Activated CD4-positive, alpha-beta memory T cell treated with anti-CD3 and anti-CD28 coated beads for 36 hours (primary cell): Measurements from ENCODE around the gene MTREX. TPM values are rescaled to one million over a fixed set of nuclear protein-coding genes. Genes with fewer than 3 reads are reported as not detected.

Source experiments
- CTCF ChIA-PET: fragments of 350-600 bp; sonication (Branson Sonifier 250); formaldehyde crosslinking; loops from one replicate; lab custom pipeline; 2021; ENCODE audit warnings: antibody characterized with exemption, inconsistent platforms; lab: Charles Lee
- POLR2A ChIA-PET: fragments of 350-600 bp; sonication (Branson Sonifier 250); formaldehyde crosslinking; loops from one replicate; lab custom pipeline; 2021; ENCODE audit warnings: antibody characterized with exemption; lab: Charles Lee
- DNase-seq: peaks from one replicate; pipeline ENCODE4 v3.0.0-alpha.2; 2020
- H3K27ac Mint-ChIP-seq: one replicate; pipeline ENCODE4 v1.8.0; 2021; ENCODE audit warnings: mixed read lengths
- H3K27me3 Mint-ChIP-seq: one replicate; pipeline ENCODE4 v1.8.0; 2021; ENCODE audit warnings: mixed read lengths
- H3K36me3 Mint-ChIP-seq: one replicate; pipeline ENCODE4 v1.8.0; 2021; ENCODE audit warnings: mixed read lengths
- H3K4me1 Mint-ChIP-seq: one replicate; pipeline ENCODE4 v1.8.0; 2021; ENCODE audit warnings: low read depth, mixed read lengths
- H3K4me3 Mint-ChIP-seq: one replicate; pipeline ENCODE4 v1.8.0; 2021; ENCODE audit warnings: mild to moderate bottlenecking, mixed read lengths
- H3K9me3 Mint-ChIP-seq: one replicate; pipeline ENCODE4 v1.8.0; 2021; ENCODE audit warnings: mixed read lengths
- intact Hi-C: fragments of 100-400 bp; cut with micrococcal nuclease; formaldehyde crosslinking; loops from one replicate; pipeline ENCODE4 v1.15.1; 2023
- total RNA-seq, 2 experiments: library from RNA; stranded (reverse); gene quantifications; one replicate each; pipeline ENCODE4 v1.2.3, GENCODE V29; 2021

MTREX gene
- total RNA-seq, 2 experiments from 2014 or later, result 87.4 to 96.6 TPM

GRCh38 chr5:55459572-55459971 lies 151.8 kb downstream of the MTREX start:
- ChIA-PET CTCF (no interaction called here), POLR2A (no interaction called here)

GRCh38 chr5:55463613-55464012 lies 155.8 kb downstream of the MTREX start:
- no peak overlapping the region for H3K4me3 Mint-ChIP-seq
- no peaks in the 10 kb centered on the region for H3K4me1 Mint-ChIP-seq
- POLR2A ChIA-PET, result no interaction called here
- intact Hi-C loops, result no loop called here
- peaks cover 6% of the 10 kb centered on the region for H3K36me3 Mint-ChIP-seq
- H3K27me3 Mint-ChIP-seq, result no peaks in the 10 kb centered on the region
- CTCF ChIA-PET, result no interaction called here
- H3K27ac Mint-ChIP-seq, result no peak overlapping the region
- H3K9me3 Mint-ChIP-seq, result no peaks in the 10 kb centered on the region
- no peak for DNase-seq

More at GRCh38 chr5:55459572-55459971, 151.8 kb downstream of the MTREX start:
- Mint-ChIP-seq H3K9me3 (no peaks in the 10 kb centered on the region), H3K4me1 (peaks cover 6% of the 10 kb centered on the region), H3K36me3 (no peaks in the 10 kb centered on the region), H3K27me3 (no peaks in the 10 kb centered on the region), H3K4me3 (no peak overlapping the region), H3K27ac (no peak overlapping the region)
- DNase-seq, result no peak
- intact Hi-C loops, result no loop called here

GRCh38 chr5:55467862-55468551 lies 160.2 kb downstream of the MTREX start:
- no peaks in the 10 kb centered on the region for H3K27me3 Mint-ChIP-seq
- no peaks in the 10 kb centered on the region for H3K9me3 Mint-ChIP-seq
- DNase-seq, result no peak
- intact Hi-C loops, result no loop called here
- H3K4me3 Mint-ChIP-seq, result no peak overlapping the region
- no peak overlapping the region for H3K27ac Mint-ChIP-seq
- peaks cover 5% of the 10 kb centered on the region for H3K4me1 Mint-ChIP-seq
- POLR2A ChIA-PET, result no interaction called here
- peaks cover 6% of the 10 kb centered on the region for H3K36me3 Mint-ChIP-seq
- CTCF ChIA-PET, result interaction anchor here (1.3 kb wide), 1 partner anchor 9 kb away, joined by 3 read pairs; no protein-coding TSS in a partner anchor

GRCh38 chr5:55469839-55470238 lies 162.1 kb downstream of the MTREX start:
- ChIA-PET POLR2A (no interaction called here), CTCF (interaction anchor here (0.8 kb wide), 1 partner anchor 222 kb away, joined by 3 read pairs; no protein-coding TSS in a partner anchor)
- intact Hi-C loops, result no loop called here
- Mint-ChIP-seq H3K27ac (no peak overlapping the region), H3K36me3 (peaks cover 6% of the 10 kb centered on the region), H3K9me3 (no peaks in the 10 kb centered on the region), H3K4me3 (no peak overlapping the region), H3K4me1 (peaks cover 5% of the 10 kb centered on the region), H3K27me3 (no peaks in the 10 kb centered on the region)
- no peak for DNase-seq

GRCh38 chr5:55470282-55470681 lies 162.5 kb downstream of the MTREX start:
- DNase-seq, result no peak
- H3K27ac Mint-ChIP-seq, result no peak overlapping the region
- no peak overlapping the region for H3K4me3 Mint-ChIP-seq
- no peaks in the 10 kb centered on the region for H3K9me3 Mint-ChIP-seq
- POLR2A ChIA-PET, result no interaction called here
- no peaks in the 10 kb centered on the region for H3K27me3 Mint-ChIP-seq
- intact Hi-C loops, result no loop called here
- CTCF ChIA-PET, result interaction anchor here (0.8 kb wide), 1 partner anchor 222 kb away, joined by 3 read pairs; no protein-coding TSS in a partner anchor
- H3K4me1 Mint-ChIP-seq, result peaks cover 5% of the 10 kb centered on the region
- H3K36me3 Mint-ChIP-seq, result peaks cover 6% of the 10 kb centered on the region

- intact Hi-C loops, result no loop called here
- H3K4me3 Mint-ChIP-seq, result no peak overlapping the region
- no peaks in the 10 kb centered on the region for H3K27me3 Mint-ChIP-seq
- no peak overlapping the region for H3K27ac Mint-ChIP-seq
- no peak for DNase-seq
- no peaks in the 10 kb centered on the region for H3K9me3 Mint-ChIP-seq
- H3K36me3 Mint-ChIP-seq, result peaks cover 4% of the 10 kb centered on the region
- ChIA-PET CTCF (no interaction called here), POLR2A (no interaction called here)
- H3K4me1 Mint-ChIP-seq, result peaks cover 5% of the 10 kb centered on the region
Measured at GRCh38 chr5:55471468-55471867, 163.7 kb downstream of the MTREX start.

GRCh38 chr5:55472642-55473041 lies 164.9 kb downstream of the MTREX start:
- DNase-seq, result no peak
- Mint-ChIP-seq H3K4me3 (no peak overlapping the region), H3K27ac (no peak overlapping the region), H3K4me1 (peaks cover 5% of the 10 kb centered on the region), H3K27me3 (no peaks in the 10 kb centered on the region), H3K9me3 (no peaks in the 10 kb centered on the region), H3K36me3 (peaks cover 1% of the 10 kb centered on the region)
- ChIA-PET CTCF (no interaction called here), POLR2A (no interaction called here)
- intact Hi-C loops, result no loop called here

Other genes starting within 250 kb of the MTREX start
- 10 to 100 TPM; 13.7 to 16.9 TPM for gene GZMA, start 205.3 kb upstream of the MTREX start, total RNA-seq
- gene GPX8, start 147.8 kb upstream of the MTREX start, total RNA-seq, result not detected
- gene CDC20B, start 134.8 kb upstream of the MTREX start, total RNA-seq, result not detected
- not detected for gene MCIDAS, start 80.7 kb upstream of the MTREX start, total RNA-seq
- not detected for gene CCNO, start 74.4 kb upstream of the MTREX start, total RNA-seq
- 10 to 100 TPM; 11.5 to 11.8 TPM for gene DHX29, start 295 bp upstream of the MTREX start, total RNA-seq
- 1 to 10 TPM; 6.7 to 7.2 TPM for gene PLPP1, start 227.0 kb downstream of the MTREX start, total RNA-seq